ENCODE results near the gene KDM1B. TPM values are rescaled to one million over a fixed set of nuclear protein-coding genes. Genes with fewer than 3 reads are reported as not detected.

The KDM1B gene
- total and polyA plus RNA-seq, 2 donors (not counting 1 experiment from before 2014, with no cell fraction given) = 12.0 to 26.1 TPM

GRCh38 chr6:18162401-18162800 is 7.2 kb downstream of the KDM1B start:
- no peak overlapping the region for H3K9ac ChIP-seq (ENCODE audit: insufficient read depth, low read length)
- H3K27me3 ChIP-seq (ENCODE audit: control insufficient read depth, insufficient read depth, low read length) = no peaks in the 10 kb centered on the region
- TF ChIP-seq EZH2 (IDR thresholded peaks at IDR 0.05; ENCODE audit: low read length, missing control alignments) (no peak), CTCF (conservative IDR thresholded peaks at IDR 0.05 in 1 of 2, IDR thresholded peaks at IDR 0.05 in 1 of 2; ENCODE audit: low read depth in 1 of 2, low read length in 2 of 2) (no peak)
- no peak overlapping the region for H3K4me3 ChIP-seq (replicated peaks in 1 of 4; ENCODE audit: control extremely low read depth in 1 of 4, insufficient read depth in 1 of 4, low read depth in 3 of 4, low read length in 4 of 4)
- no peaks in the 10 kb centered on the region for H3K79me2 ChIP-seq (ENCODE audit: control insufficient read depth, insufficient read depth, low read length)
- no peaks in the 10 kb centered on the region for H3K4me1 ChIP-seq (ENCODE audit: control insufficient read depth, extremely low read depth, insufficient read depth, low read length)
- no peaks in the 10 kb centered on the region for H3K36me3 ChIP-seq (ENCODE audit: control insufficient read depth, insufficient read depth, low read length)
- no peak overlapping the region for H3K27ac ChIP-seq (ENCODE audit: insufficient read depth, low read length)
- no peak overlapping the region for H3K4me2 ChIP-seq (ENCODE audit: extremely low read depth, insufficient read depth, low read length)
- H2AFZ ChIP-seq (ENCODE audit: low read length) = no peak overlapping the region
- H3K9me3 ChIP-seq (ENCODE audit: control insufficient read depth, insufficient read depth, low read depth, low read length) = no peaks in the 10 kb centered on the region
- no peaks in the 10 kb centered on the region for H4K20me1 ChIP-seq (ENCODE audit: control insufficient read depth, extremely low read depth, insufficient read depth, low read length)
- no peak for DNase-seq (ENCODE audit: low read depth in 2 of 2)

- no peak overlapping the region for H3K27ac ChIP-seq (ENCODE audit: insufficient read depth, low read length)
- TF ChIP-seq CTCF (conservative IDR thresholded peaks at IDR 0.05 in 1 of 2, IDR thresholded peaks at IDR 0.05 in 1 of 2; ENCODE audit: low read depth in 1 of 2, low read length in 2 of 2) = no peak
- TF ChIP-seq EZH2 (IDR thresholded peaks at IDR 0.05; ENCODE audit: low read length, missing control alignments) = no peak
- no peak overlapping the region for H3K9ac ChIP-seq (ENCODE audit: insufficient read depth, low read length)
- no peak for DNase-seq (ENCODE audit: low read depth in 2 of 2)
- no peak overlapping the region for H2AFZ ChIP-seq (ENCODE audit: low read length)
- no peaks in the 10 kb centered on the region for H3K36me3 ChIP-seq (ENCODE audit: control insufficient read depth, insufficient read depth, low read length)
- no peak overlapping the region for H3K4me2 ChIP-seq (ENCODE audit: extremely low read depth, insufficient read depth, low read length)
- H4K20me1 ChIP-seq (ENCODE audit: control insufficient read depth, extremely low read depth, insufficient read depth, low read length) = no peaks in the 10 kb centered on the region
- no peaks in the 10 kb centered on the region for H3K27me3 ChIP-seq (ENCODE audit: control insufficient read depth, insufficient read depth, low read length)
- H3K4me3 ChIP-seq (replicated peaks in 1 of 4; ENCODE audit: control extremely low read depth in 1 of 4, insufficient read depth in 1 of 4, low read depth in 3 of 4, low read length in 4 of 4) = no peak overlapping the region
- no peaks in the 10 kb centered on the region for H3K9me3 ChIP-seq (ENCODE audit: control insufficient read depth, insufficient read depth, low read depth, low read length)
- H3K4me1 ChIP-seq (ENCODE audit: control insufficient read depth, extremely low read depth, insufficient read depth, low read length) = no peaks in the 10 kb centered on the region
- no peaks in the 10 kb centered on the region for H3K79me2 ChIP-seq (ENCODE audit: control insufficient read depth, insufficient read depth, low read length)
Observed at GRCh38 chr6:18165751-18166150, 10.5 kb downstream of the KDM1B start.

GRCh38 chr6:18166312-18167036 is 11.3 kb downstream of the KDM1B start:
- Histone ChIP-seq H3K79me2 (ENCODE audit: control insufficient read depth, insufficient read depth, low read length) (no peaks in the 10 kb centered on the region), H3K4me3 (replicated peaks in 1 of 4; ENCODE audit: control extremely low read depth in 1 of 4, insufficient read depth in 1 of 4, low read depth in 3 of 4, low read length in 4 of 4) (no peak overlapping the region), H3K9ac (ENCODE audit: insufficient read depth, low read length) (no peak overlapping the region), H3K4me2 (ENCODE audit: extremely low read depth, insufficient read depth, low read length) (no peak overlapping the region), H3K27ac (ENCODE audit: insufficient read depth, low read length) (no peak overlapping the region), H2AFZ (ENCODE audit: low read length) (no peak overlapping the region), H3K27me3 (ENCODE audit: control insufficient read depth, insufficient read depth, low read length) (no peaks in the 10 kb centered on the region), H4K20me1 (ENCODE audit: control insufficient read depth, extremely low read depth, insufficient read depth, low read length) (no peaks in the 10 kb centered on the region), H3K4me1 (ENCODE audit: control insufficient read depth, extremely low read depth, insufficient read depth, low read length) (no peaks in the 10 kb centered on the region), H3K9me3 (ENCODE audit: control insufficient read depth, insufficient read depth, low read depth, low read length) (no peaks in the 10 kb centered on the region), H3K36me3 (ENCODE audit: control insufficient read depth, insufficient read depth, low read length) (no peaks in the 10 kb centered on the region)
- peak in 1 of 2 donors; percentile 51 for DNase-seq (ENCODE audit: low read depth in 2 of 2)
- TF ChIP-seq EZH2 (IDR thresholded peaks at IDR 0.05; ENCODE audit: low read length, missing control alignments) (no peak), CTCF (conservative IDR thresholded peaks at IDR 0.05 in 1 of 2, IDR thresholded peaks at IDR 0.05 in 1 of 2; ENCODE audit: low read depth in 1 of 2, low read length in 2 of 2) (no peak)
